GM12875 (cell line): Measurements from ENCODE around the gene KIFC1.

Experiments used
- H3K4me3 ChIP-seq: one replicate; pipeline ENCODE4 v1.5.1; 2011; ENCODE audit warnings: low read depth, low read length, control low read depth
- TF ChIP-seq, protein P1 (sequence below): IDR thresholded peaks from 2 replicates; pipeline ENCODE4 v1.5.1; 2011; ENCODE audit warnings: low read depth, mild to moderate bottlenecking, control low read depth, inconsistent platforms, low read length, moderate library complexity, borderline replicate concordance; ENCODE audit not compliant: insufficient read depth

Gene KIFC1

DNA sequence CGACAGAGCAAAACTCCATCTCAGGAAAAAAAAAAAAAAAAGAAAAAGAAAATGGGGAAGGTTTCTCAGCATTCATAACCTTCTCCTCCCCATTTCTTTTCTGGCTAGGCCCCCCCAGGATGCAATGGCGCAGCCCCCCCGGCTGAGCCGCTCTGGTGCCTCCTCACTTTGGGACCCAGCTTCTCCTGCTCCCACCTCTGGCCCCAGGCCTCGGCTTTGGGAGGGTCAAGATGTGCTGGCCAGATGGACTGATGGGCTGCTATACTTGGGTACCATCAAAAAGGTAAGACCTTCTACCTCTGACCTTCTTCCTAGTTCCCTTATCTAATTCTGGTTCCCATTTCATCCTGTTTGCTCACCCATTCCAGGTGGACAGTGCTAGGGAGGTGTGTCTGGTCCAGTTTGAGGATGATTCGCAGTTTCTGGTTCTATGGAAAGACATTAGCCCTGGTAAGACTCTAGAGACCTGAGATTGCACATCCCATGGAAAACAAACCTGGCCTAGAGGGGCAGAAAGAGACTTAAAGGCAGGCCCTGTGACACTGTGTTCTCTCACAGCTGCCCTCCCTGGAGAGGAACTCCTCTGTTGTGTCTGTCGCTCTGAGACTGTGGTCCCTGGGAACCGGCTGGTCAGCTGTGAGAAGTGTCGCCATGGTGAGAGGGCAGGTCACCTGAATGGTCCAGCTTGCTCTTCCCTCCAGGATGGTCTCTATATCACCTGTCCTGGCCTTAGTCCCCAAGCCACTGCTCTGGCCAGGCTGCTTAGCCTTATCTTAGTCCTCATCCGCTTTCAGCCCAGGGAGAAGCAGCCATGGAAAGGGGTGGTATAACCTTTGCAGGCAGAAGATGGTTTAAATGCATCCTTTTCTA, 20.8 kb downstream of the KIFC1 start:
- TF ChIP-seq, protein P1, sequence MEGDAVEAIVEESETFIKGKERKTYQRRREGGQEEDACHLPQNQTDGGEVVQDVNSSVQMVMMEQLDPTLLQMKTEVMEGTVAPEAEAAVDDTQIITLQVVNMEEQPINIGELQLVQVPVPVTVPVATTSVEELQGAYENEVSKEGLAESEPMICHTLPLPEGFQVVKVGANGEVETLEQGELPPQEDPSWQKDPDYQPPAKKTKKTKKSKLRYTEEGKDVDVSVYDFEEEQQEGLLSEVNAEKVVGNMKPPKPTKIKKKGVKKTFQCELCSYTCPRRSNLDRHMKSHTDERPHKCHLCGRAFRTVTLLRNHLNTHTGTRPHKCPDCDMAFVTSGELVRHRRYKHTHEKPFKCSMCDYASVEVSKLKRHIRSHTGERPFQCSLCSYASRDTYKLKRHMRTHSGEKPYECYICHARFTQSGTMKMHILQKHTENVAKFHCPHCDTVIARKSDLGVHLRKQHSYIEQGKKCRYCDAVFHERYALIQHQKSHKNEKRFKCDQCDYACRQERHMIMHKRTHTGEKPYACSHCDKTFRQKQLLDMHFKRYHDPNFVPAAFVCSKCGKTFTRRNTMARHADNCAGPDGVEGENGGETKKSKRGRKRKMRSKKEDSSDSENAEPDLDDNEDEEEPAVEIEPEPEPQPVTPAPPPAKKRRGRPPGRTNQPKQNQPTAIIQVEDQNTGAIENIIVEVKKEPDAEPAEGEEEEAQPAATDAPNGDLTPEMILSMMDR = no peak
- H3K4me3 ChIP-seq = no peak overlapping the region

DNA sequence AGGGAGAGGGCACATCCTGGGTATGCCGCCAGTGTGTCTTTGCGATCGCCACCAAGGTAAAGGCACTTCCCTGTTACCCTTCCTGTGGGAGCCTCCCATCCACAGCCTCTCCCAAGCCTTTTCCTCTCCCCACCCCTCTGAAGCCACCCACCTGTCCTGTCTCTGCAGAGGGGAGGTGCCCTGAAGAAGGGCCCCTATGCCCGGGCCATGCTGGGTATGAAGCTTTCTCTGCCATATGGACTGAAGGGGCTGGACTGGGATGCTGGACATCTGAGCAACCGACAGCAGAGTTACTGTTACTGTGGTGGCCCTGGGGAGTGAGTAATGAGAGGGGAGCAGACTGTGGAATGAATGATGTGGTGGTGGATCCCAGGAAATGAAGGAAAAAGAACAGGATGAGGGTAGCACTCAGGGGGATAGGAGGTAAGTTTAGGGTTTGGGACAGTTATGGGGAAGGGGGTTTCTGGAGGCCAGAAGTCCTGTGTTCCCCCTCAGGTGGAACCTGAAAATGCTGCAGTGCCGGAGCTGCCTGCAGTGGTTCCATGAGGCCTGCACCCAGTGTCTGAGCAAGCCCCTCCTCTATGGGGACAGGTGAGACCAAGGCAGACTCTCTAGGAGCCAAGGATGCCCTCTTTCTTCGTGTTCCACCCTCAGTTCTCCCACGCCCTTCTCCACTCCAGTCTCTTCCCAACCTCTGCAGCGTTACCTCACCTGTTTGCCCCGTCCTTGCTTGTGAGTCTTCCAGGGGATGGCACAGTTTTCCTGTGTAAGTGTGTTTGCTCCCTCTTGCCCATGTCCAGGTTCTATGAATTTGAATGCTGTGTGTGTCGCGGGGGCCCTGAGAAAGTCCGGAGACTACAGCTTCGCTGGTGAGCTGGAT, 21.9 kb downstream of the KIFC1 start:
- H3K4me3 ChIP-seq = no peak overlapping the region
- TF ChIP-seq, protein P1 = no peak

DNA sequence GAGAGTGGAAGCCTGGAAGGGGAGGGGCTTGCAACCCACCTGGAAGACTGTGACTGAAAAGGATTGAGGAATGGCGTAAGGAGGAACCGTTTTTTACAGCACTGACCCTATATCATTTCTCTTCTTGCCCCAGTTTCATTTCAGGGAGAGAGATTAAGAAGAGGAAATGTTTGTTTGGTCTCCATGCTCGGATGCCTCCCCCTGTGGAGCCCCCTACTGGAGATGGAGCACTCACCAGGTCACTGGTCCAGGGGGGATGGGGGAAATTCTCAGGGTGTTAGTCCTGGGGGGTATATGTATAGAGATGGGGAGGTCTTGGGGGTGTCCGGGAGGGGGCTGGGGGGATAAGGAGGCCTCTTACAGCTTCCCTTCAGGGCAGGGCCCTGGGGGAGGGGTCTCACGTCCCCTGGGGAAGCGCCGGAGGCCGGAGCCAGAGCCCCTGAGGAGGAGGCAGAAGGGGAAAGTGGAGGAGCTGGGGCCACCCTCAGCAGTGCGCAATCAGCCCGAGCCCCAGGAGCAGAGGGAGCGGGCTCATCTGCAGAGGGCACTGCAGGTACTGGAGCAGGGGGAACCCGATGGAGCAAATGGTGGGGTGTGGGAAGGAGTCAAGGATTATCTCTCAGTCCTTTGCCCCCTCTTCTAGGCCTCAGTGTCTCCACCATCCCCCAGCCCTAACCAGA, 23.1 kb downstream of the KIFC1 start:
- H3K4me3 ChIP-seq = no peak overlapping the region
- TF ChIP-seq, protein P1 = peak; percentile 46; the same call in 1 of the 2 replicates

DNA sequence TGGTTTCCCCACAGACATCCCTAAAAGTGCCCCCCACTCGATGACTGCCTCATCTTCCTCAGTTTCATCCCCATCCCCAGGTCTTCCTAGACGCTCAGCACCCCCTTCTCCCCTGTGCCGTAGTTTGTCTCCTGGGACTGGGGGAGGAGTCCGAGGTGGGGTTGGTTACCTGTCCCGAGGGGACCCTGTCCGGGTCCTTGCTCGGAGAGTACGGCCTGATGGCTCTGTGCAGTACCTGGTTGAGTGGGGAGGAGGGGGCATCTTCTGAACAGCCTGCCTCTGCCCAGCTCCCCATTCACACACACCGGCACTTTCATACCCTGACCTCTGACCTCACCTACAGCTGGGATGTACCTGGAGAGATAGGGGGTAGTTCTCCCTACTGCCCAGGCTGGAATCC, 24.2 kb downstream of the KIFC1 start:
- H3K4me3 ChIP-seq = no peak overlapping the region
- TF ChIP-seq, protein P1 = no peak

DNA sequence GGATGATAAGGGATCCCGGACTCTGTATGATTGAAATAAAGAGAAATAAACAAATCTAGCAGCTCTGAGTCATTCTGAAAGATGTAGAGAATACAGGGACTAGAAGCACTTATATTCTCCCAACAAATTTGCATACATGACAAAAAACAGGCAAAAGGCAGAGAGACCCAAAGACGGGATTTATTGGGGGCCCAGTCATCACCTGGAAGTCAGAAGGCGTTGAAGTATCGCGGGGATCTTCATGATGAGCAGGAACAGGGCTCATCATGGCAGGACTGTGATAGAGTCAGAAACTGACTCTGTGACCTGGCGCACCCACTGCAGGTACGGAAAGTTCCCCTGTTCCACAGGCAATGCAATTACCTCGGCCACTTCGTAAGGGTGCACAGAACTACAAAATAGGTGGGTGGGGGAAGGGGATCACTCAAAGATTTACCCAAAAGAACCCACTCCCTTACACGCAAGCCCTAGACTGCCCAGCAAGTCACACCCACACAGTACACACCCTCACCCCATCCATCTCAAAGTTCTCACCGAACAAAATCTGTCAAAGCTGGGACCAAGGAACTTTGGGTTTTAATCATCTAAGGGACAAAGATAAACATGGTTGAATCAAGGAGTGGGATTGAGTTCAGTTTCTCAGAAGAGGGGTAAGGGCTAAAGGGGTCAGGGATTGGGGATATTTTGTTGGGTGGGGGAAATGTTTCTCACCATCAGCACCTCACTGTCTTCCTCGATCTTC, 24.9 kb downstream of the KIFC1 start:
- H3K4me3 ChIP-seq = peak overlapping the region; percentile 54
- TF ChIP-seq, protein P1 = no peak

DNA sequence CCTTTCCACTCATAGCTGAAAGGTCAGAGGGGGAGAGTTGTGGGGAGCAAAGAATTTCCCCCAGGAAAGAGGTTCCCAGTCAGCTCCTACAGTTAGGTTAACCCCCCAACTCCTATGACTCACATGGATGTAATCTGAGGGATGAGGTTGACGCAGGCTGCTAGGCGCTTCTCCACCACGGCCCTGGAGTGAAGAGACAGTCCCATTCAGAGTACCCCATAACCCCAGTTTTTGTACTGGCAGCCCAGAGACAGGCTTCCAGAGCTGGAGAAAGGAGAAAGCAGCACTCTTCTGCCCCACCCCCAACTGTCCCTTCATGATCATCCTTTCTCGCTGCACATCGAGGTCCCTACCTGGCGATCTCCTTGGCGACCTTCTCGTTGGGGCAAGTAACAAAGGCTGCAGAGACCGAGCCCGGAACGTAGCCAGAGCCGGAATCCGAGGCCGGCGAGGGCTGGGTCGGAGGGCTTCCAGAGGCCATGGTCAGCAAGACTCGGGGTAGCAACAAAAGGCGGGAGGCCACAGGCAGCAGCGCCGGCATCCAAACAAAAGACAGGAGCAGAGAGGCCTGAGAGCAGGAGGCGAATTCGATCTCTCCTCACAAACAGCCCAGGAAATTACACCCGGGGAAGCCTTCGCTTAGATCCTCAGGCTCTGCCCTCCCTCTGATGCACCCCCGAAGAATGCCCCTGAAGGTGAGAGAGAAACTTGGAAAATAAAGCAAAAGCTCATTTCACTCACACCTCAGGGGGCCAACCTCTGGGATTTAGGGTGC, 25.7 kb downstream of the KIFC1 start:
- peak overlapping the region; percentile 54 for H3K4me3 ChIP-seq
- TF ChIP-seq, protein P1 = no peak
